SU-DHL-6 (cell line): ENCODE measurements around the gene DUSP3.

Experiments
- EZH2phosphoT487 ChIP-seq: fragments of 200-600 bp; sonication (generic), shearing (Covaris generic); conservative IDR thresholded peaks from 2 replicates; pipeline ENCODE4 v1.6.1; 2018; ENCODE audit warnings: mild to moderate bottlenecking, antibody characterized with exemption, low read length, moderate library complexity, mixed read lengths
- TF ChIP-seq, protein P1 (sequence below): fragments of 200-600 bp; sonication (generic); IDR thresholded peaks from one replicate; pipeline ENCODE4 v1.5.1; 2017; ENCODE audit warnings: antibody characterized with exemption, mild to moderate bottlenecking, low read length, moderate library complexity; ENCODE audit not compliant: insufficient read depth, poor library complexity, severe bottlenecking

DNA sequence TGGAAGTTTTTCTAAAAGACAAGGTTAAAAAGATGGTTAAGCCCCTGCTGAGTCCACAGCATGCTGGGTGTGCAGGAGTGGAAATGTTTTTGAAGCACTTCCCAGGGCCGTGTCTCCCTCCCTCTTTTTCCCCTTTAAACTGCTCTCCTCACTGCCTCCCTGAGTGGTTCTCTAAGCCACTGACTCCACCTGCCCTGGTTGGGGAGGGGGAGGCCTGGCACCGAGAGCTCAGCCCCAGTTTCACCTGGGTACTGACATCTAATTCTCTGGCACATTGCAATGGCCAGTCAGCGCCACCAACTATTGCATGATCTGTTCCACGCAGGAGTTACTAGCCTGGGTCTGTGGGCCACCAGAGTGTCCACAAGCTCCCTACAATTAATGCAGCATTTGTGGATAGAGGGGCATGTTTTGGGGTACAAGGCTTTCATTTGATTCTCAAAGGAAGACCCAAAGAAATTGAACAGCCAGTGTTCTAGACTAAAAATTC is 31.5 kb upstream of the DUSP3 start:
- TF ChIP-seq, protein P1, sequence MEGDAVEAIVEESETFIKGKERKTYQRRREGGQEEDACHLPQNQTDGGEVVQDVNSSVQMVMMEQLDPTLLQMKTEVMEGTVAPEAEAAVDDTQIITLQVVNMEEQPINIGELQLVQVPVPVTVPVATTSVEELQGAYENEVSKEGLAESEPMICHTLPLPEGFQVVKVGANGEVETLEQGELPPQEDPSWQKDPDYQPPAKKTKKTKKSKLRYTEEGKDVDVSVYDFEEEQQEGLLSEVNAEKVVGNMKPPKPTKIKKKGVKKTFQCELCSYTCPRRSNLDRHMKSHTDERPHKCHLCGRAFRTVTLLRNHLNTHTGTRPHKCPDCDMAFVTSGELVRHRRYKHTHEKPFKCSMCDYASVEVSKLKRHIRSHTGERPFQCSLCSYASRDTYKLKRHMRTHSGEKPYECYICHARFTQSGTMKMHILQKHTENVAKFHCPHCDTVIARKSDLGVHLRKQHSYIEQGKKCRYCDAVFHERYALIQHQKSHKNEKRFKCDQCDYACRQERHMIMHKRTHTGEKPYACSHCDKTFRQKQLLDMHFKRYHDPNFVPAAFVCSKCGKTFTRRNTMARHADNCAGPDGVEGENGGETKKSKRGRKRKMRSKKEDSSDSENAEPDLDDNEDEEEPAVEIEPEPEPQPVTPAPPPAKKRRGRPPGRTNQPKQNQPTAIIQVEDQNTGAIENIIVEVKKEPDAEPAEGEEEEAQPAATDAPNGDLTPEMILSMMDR = no peak
- TF ChIP-seq EZH2phosphoT487 = no peak
